GM21367 (cell line): ENCODE results near the gene KCTD17.
"Not testable (repeated sequence)": the region's sequence is repeated elsewhere in the genome, so short reads cannot be mapped to it uniquely, and the experiment has no call there.

Experiments used
- ATAC-seq: cut with Tn5 transposase; IDR thresholded peaks from one replicate; pipeline ENCODE4 v1.9.1; 2021; ENCODE audit not compliant: unreplicated experiment

KCTD17 gene

GRCh38 chr22:37059876-37060449, 8.4 kb downstream of the KCTD17 start:
- ATAC-seq, result no peak

- ATAC-seq, result no peak
Measured at GRCh38 chr22:37060801-37061610, 9.5 kb downstream of the KCTD17 start.

GRCh38 chr22:37061611-37062375, 10.3 kb downstream of the KCTD17 start:
- no peak for ATAC-seq

- ATAC-seq, result no peak
Measured at GRCh38 chr22:37062376-37062675, 10.8 kb downstream of the KCTD17 start.

- ATAC-seq, result no peak
Measured at GRCh38 chr22:37062702-37063381, 11.3 kb downstream of the KCTD17 start.

- ATAC-seq, result no peak
Measured at GRCh38 chr22:37063431-37064420, 12.2 kb downstream of the KCTD17 start.

- no peak for ATAC-seq
Measured at GRCh38 chr22:37064553-37064952, 13.0 kb downstream of the KCTD17 start.

- ATAC-seq, result no peak
Measured at GRCh38 chr22:37065180-37065579, 13.6 kb downstream of the KCTD17 start.

- ATAC-seq, result no peak
Measured at GRCh38 chr22:37065961-37066360, 14.4 kb downstream of the KCTD17 start.

GRCh38 chr22:37067428-37067827, 15.9 kb downstream of the KCTD17 start:
- ATAC-seq, result no peak

- no peak for ATAC-seq
Measured at GRCh38 chr22:37068859-37069258, 17.3 kb downstream of the KCTD17 start.

- ATAC-seq, result no peak
Measured at GRCh38 chr22:37069319-37069718, 17.8 kb downstream of the KCTD17 start.

GRCh38 chr22:37069719-37070118, 18.2 kb downstream of the KCTD17 start:
- ATAC-seq, result no peak

- no peak for ATAC-seq
Measured at GRCh38 chr22:37070334-37070733, 18.8 kb downstream of the KCTD17 start.

- ATAC-seq, result no peak
Measured at GRCh38 chr22:37070744-37071143, 19.2 kb downstream of the KCTD17 start.

GRCh38 chr22:37071850-37072592, 20.5 kb downstream of the KCTD17 start:
- ATAC-seq, result not testable (repeated sequence)

- ATAC-seq, result no peak
Measured at GRCh38 chr22:37072673-37073072, 21.1 kb downstream of the KCTD17 start.

- no peak for ATAC-seq
Measured at GRCh38 chr22:37074537-37074936, 23.0 kb downstream of the KCTD17 start.

GRCh38 chr22:37075046-37075445, 23.5 kb downstream of the KCTD17 start:
- no peak for ATAC-seq
